Brain pericyte (primary cell): ENCODE data around the gene FNDC3A.
"Not testable (repeated sequence)": the region's sequence is repeated elsewhere in the genome, so short reads cannot be mapped to it uniquely, and the experiment has no call there.

ENCODE experiments used
- DNase-seq: peaks from one replicate; pipeline ENCODE4 v3.0.0-alpha.2; 2012; ENCODE audit warnings: low read depth, low spot score

Gene FNDC3A

DNA sequence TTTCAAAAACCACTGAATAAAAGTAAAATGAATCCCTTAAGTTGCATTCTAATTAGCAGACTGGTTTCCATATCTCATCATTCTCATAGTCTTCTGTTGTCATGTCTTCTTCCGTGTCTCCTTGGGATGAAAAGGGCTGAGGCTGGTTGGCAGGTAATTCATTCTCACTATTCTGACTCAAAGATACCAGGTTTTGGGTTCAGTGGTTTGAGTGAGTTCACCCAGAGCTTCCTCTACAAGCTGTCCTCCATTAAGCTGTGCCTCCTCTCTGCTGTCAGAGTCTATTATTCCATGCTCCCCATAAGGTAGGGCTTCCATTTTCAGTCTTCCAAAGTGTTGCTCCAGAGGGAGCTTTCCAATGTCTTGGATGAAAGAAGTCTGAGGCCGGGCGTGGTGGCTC is 68.3 kb downstream of the FNDC3A start:
- no peak for DNase-seq

DNA sequence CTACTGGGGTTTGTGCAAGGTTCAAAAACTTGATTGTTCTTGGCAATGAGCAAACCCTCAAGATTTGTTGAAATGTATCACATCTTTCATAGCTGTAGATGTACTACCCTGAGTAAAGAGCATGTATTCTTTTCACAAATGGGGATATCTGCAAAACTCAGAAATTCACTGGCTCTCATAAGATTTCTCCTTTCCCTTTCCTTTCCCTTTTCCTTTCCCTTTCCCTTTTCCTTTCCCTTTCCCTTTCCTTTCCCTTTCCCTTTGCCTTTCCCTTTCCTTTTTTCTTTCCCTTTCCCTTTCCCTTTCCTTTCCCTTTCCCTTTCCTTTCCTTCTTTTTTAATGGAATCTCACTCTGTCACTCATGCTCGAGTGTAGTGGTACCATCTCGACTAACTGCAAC is 69.1 kb downstream of the FNDC3A start:
- DNase-seq = no peak

DNA sequence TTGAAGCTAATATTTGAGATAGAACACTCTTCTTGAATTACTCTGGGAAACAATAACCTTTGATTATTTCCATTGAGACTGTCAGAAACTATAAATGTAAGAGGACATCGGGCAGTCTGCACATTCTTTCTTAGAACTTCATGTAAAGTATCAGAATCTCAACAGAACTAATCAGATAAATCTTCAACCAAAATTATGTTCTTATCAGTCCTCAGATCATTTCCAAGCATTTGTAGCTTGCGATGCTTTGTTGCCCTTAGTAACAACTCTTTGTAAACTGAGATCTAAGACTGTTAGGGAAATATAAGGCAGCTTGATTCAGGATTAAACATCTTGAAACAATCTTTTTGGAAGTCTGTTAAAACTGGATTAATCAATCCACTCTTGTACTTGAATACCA is 70.3 kb downstream of the FNDC3A start:
- DNase-seq = no peak

DNA sequence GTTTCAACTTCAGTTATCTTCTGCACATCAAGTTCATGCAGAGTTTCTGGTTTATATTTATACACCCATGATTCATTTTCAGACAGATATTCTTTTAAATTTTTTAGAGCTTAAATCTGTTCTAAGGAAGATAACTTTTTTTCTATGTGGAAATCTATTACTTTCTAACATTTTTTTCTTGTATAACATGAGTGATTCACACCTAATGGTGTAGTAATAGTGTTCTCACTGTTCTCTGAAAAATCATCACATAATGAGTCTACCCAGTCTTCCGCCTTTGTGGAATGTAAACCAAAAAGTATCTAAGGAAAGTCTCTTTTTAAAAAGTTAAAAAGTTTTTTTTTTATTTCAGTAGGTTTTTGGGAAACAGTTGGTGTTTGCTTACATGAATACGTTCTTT is 70.8 kb downstream of the FNDC3A start:
- DNase-seq = no peak

DNA sequence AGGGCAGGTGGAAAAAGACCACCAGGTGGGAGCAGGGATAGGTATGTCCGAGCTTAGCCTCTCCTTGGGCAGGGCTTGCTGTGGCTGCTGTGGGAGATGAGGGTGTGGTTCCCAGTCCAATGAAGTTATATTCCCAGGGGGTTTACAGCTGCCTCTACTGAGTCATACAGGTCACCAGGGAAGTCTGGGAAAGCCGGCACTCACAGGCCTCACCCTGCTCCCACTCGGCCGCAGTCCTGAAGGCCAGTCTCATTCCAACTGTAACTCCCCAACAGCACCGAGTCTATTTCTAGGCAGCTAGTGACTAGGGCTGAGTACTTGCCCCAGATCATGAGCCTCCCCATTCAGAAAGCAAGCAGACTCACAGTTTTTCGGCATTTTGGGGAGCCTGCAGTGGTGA is 77.1 kb downstream of the FNDC3A start:
- no peak for DNase-seq

DNA sequence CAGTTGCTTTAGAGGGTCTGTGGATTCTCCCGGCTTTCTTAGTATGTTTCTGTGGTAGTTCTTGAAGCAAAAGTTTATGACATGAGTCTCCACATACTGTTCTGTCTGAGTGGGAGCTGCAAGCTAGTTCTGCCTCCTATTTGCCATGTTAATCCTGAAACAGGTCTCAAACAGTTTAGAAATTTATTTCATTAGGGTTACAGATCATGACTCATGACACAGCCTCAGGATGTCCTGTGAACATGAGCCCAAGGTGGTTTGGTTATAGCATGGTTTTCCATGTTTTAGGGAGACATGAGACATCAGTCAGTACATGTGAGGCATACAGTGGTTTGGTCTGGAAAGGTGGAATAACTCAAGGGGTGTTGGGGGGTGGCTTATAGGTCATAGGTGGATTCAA is 77.5 kb downstream of the FNDC3A start:
- no peak for DNase-seq

DNA sequence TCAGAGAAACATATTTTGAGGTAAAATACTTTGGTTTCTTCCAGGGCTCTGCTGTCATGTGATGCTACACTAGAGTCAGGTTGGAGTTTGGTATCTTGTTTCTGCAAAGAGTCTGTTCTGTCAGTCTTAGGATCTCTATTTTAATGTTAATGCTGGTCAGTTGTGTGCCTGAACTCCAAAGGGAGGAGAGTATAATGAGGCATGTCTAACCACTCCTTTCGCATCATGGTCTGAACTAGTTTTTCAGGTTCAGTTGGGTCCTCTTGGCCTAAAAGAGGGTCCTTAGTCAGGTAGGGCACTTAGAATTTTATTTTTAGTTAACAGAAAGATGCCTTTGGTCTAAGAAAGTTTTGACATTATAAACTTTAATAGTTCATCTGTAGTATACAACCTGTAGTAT is 78.2 kb downstream of the FNDC3A start:
- no peak for DNase-seq

DNA sequence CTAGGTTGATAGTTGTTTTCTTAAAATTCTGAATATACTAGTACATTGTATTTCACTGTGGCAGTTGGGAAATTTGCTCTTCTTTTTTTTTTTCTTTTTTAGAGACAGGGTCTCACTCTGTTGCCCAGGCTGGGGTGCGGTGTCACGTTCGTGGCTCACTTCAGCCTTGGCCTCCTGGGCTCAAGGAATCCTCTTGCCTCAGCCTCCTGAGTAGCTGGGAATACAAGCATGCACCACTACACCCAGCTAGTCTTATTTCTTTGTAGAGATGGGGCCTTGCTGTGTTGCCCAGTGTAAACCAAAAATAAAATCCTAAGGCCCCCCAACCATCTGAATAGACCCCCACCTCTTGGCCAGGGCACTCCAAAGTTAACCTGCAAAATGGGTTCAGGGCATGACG is 79.3 kb downstream of the FNDC3A start:
- no peak for DNase-seq

DNA sequence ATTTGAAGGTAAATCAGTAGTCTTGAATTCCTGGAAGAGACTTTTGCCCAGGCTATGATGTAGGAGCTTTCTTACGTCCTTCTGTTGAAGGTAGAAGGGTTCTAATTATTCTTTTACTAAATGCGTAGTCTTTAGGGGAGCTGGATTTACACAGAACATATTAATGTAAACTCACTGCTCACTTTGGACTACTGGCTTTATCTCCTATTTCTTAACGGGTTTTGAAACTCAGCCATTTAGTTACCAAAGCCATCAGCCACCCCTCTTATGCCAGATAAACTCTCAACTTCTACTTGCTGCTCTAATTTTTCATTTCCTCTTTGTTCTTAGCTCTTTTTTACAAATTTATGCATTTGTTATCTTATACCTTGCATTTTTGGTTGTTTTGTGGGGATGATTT is 81.5 kb downstream of the FNDC3A start:
- DNase-seq = no peak

DNA sequence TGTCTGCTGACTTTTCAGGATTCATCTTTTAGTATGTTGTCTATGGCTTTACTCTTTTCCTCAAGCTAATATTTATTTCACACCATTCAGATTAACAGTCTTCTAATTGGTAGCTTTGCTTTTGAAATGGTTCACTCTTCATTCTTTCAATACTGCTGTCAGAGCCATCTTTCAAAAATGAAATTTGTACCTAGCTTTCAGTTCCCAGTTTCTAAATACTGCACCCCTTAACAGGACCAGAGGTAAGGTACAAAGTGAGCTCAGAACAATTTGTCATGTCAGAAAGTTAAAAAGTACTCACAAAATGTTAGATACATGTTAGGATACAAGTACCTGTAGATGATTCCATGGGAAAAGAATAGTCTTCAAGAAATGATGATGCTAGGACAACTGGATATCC is 83.0 kb downstream of the FNDC3A start:
- no peak for DNase-seq

DNA sequence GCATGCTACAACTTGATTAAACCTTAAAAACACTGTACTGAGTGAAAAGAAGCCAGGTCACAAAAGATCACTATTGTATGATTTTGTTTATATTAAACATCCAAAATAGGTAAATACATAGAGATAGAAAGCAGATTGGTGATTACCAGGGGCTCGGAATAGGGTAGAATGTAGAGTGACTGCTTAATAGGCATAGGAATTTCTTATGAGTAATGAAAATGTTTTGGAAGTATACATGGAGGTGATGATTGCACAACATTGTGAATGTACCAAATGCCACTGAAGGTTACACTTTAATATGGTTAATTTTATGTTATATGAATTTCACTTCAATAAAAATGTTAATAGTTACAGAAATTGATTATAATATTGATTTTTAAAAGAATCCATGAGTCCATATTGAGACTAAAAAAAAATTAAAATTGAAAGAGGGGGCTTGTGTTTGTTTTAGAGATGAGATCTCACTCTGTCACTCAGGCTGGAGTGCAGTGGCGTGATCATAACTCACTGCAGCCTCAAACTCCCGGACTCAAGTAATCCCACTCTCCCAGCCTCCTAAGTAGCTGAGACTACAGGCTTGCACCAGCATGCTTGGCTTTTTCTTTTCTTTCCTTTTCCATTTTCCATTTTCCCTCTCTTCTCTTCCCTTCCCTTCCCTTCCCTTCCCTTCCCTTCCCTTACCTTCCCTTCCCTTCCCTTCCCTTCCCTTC is 85.1 kb downstream of the FNDC3A start:
- no peak for DNase-seq

DNA sequence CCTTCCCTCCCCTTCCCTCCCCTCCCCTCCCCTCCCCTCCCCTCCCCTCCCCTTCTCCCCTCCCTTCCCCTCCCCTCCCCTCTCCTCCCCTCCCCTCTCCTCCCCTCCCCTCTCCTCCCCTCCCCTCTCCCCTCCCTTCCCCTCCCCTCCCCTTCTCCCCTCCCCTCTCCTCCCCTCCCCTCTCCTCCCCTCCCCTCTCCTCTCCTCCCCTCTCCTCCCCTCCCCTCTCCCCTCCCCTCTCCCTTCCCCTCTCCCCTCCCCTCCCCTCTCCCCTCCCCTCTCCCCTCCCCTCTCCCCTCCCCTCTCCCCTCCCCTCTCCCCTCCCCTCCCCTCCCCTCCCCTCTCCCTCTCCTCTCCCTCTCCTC is 85.7 kb downstream of the FNDC3A start:
- not testable (repeated sequence) for DNase-seq

DNA sequence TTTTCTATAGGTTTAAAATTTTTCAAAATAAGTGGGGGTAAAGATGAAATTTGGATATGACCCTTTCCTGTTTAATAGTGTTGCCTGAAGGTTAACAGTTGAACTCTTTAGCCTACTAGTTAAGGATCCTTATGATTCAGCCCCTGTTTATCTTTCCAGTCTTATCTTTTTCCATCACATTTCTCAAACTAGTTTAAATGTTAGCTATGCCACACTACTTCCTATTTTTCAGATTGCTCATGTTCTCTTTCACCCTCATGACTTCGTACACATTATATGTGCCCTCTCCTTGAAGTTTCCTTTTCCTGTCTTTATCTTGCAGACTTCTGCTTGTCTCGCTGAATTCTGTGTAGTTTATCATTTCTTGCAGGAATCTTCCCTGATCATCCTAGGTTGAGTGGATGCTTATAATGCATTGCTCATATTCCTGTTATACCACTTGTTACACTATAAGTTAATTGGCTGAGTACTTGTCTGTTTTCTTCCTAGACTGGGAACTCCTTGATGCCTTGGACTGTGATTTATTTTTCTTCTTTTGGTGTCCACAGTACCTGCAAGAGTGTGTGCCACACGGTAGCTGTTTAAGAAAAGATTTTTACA is 86.7 kb downstream of the FNDC3A start:
- DNase-seq = no peak

DNA sequence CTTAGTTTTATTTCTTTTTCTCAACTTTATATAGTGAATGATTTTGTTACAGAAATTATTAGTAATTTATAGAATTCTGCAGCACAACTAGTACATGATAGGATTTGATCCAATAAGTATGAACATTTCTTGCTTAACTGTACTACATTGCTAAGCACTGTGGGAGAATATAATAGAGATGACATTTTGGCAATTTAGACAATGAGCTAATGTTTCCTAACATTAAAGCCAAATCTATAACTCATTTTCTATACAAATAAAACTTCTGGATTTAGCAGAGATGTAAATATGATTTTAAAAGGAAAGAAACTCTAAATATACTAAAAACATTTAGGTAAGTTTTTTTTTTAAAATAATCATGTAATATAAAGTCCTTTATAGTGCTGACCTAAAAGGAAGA is 87.3 kb downstream of the FNDC3A start:
- no peak for DNase-seq

DNA sequence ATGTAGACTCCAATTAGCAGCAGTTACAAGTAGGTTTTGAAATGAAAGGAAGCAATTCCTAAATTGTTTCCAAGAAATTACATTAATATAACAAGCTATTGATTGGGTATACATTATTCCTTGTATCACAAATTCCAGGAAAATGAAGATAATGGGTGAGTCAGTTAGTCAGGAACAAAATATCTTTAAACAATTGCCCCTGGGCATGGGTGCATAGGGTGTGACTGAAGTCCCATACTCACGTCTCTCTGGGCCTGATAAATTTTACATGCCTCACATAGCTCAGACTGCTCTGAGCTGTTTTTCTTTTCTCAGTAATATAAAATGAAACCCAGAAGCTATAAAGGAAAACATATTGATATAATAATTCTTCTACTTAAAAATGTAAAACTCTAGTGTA is 87.8 kb downstream of the FNDC3A start:
- no peak for DNase-seq

DNA sequence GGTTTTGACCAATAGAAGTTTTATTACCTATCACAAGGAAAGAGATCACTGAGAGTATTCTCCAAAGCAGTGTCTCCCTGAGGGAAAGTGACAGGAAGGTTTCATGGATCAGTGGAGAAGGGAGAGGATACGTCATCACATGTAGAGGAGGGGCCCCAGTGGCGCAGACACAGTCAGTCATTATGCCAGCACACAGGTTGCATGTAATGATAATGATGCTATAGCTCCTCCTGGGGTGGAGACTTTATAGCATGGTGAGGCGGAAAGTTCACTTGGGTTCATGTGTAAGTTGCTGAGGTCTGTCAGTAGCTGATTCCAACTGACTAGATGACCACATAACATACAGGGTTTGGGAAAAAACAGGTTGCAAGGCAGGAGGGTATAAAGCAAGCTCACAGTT is 88.8 kb downstream of the FNDC3A start:
- DNase-seq = no peak

DNA sequence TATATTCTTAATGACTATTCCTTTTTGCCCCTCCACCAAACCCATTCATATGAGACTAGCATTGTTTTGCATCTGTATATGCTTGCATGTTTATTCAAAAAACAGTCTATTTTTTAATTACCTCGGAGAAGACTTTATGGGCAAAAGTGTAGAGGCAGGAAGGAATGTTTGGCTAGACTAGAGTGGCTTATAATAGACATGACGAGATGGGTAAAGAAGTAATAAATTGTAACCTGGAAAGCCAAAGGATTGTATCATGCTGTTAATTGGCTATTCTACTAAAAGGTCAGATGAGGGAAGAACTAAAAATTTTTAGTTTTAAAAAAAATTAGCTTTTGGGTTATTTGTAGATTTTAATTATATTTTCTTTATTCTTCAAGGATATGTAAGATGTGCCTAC is 91.1 kb downstream of the FNDC3A start:
- DNase-seq = no peak

DNA sequence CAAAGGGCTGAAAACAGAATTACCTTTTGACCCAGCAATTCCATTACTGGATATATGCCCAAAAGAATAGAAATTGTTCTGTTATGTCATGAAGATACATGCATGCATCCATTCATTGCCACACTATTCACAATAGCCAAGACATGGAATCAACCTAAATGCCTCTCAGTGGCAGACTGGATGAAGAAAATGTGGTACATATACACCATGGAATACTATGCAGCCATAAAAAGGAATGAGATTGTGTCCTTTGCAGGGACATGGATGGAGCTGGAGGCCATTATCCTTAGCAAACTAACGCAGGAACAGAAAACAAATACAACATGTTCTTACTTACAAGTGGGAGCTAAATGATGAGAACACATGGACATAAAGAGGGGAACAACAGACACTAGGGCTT is 92.8 kb downstream of the FNDC3A start:
- not testable (repeated sequence) for DNase-seq

DNA sequence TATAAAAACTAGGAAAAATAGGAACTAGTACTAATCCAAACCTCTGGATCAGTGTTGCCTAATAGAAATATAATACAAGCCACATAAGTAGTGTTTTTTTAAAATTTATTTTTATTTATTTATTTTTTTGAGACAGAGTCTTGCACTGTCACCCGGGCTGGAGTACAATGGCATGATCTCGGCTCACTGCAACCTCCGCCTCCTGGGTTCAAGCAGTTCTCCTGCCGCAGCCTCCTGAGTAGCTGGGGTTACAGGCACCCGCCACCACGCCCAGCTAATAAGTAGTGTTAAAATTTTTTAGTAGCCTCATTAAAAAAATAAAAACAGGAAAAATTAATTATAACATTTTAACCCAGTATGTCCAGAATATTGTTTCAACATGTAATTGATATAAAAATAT is 94.3 kb downstream of the FNDC3A start:
- DNase-seq = not testable (repeated sequence)

DNA sequence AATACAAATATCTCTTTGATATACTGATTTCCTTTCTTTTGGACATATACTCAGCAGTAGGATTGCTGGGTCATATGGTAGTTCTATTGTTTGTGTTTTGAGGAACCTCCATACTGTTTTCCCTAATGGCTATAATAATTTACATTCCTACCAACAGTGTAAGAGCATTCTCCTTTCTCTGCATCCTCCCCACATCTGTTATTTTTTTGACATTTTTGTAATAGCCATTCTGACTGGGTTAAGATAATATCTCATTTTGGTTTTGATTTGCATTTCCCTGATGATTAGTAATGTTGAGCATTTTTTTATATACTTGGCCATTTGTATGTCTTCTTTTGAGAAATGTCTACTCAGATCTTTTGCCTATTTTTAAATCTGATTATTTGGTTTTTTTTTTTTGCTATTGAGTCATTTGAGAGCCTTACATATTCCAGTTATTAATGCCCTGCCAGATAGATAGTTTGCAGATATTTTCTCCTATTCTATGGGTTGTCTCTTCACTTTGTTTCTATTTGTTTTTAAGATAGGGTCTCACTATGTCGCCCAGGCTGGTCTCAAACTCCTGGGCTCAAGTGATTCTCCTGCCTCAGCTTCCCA is 95.7 kb downstream of the FNDC3A start:
- no peak for DNase-seq

DNA sequence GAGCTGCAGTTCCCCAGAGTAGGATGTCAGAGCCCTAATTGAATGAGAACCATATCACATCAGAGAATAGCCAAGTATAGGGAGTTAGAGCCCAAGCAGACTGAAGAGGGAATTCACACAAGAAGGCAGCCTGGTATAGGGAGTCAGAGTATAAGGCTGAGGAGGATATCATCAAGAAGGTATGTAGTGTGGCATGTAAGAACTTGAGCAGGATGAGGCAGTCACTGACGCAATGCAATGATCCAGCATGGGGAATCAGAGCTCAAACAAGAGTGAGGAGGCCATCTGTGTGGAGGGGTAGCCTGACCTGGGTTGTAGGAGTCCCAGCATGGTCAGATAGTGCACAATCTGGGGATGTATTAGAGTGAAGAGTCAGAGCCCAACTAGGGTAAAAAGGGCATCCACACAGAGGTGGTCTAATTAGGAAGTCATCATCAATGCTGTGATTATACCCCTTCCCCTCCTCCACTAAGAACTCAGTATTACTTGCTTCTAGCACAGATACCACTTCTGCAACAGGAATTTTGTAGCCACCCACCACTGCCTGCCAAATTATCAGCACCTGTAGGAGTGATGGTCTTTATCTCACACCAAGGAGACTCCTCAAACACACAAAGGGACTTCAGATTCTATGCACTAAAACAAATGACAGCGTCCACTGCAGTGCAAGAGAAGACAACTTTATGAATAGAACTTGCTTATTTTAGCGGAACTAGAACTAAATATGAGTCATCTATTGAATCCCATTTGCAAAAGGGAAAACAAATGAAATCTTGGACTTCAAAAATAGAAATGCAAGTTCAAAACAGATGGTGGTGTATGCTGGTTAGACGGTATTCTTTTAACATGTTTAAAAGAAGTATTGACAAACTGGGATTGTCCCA is 107.2 kb downstream of the FNDC3A start:
- DNase-seq = no peak

DNA sequence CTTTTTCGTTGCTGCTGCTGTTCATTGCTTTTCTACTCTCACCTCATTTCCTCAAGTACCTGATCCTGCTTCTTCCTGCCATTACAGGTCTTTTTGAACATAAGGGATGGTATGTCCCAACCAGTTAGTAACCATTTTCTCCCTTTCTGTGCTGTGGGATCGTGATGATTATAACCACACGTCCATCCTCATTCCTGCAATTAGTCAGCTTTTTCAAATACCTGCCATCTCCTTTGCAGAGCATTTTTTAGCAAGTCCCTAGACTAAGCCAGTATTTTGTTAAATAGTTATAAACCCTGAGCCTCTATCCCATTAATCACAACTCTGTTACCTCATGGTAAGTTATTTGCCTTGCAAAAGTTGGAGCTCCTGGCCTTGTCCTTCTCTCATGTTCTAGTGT is 109.2 kb downstream of the FNDC3A start:
- no peak for DNase-seq

DNA sequence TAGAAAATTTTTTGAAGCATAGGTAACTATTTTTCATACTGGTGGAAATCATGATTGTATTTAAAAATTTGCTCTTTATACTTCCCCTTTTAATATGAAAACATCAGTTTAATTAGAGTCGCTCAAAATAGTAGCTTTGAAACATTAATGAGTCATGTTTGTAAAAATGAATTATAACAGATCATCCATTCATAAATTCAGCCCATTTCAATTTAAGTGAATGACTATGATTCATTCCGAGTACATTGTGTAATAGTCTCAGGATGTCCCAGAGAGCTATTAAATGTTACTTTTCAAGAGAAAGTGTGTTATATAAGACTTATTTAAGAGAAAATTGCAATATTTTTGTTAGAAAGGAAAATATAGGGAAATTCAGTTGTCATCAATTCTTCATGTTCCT is 111.0 kb downstream of the FNDC3A start:
- no peak for DNase-seq
